Neural progenitor cell (in vitro differentiated cells): ENCODE data around the gene SALL1. TPM values are rescaled to one million over a fixed set of nuclear protein-coding genes. Genes with fewer than 3 reads are reported as not detected.

Experiments used
- DNase-seq: peaks from one replicate; pipeline ENCODE4 v3.0.0-alpha.2; 2016; ENCODE audit warnings: low spot score
- H2AFZ ChIP-seq: fragments of 200-600 bp; sonication (generic); replicated peaks from 2 replicates; pipeline ENCODE4 v1.6.1; 2016; ENCODE audit warnings: antibody characterized with exemption
- H3F3A ChIP-seq: fragments of 200-600 bp; sonication (generic); 2 replicates; pipeline ENCODE4 v1.6.1; 2016; ENCODE audit warnings: antibody characterized with exemption, low read depth
- H3K27ac ChIP-seq: fragments of 200-600 bp; sonication (generic); 2 replicates; pipeline ENCODE4 v1.5.1; 2016; ENCODE audit warnings: mild to moderate bottlenecking
- H3K27me3 ChIP-seq: fragments of 200-600 bp; sonication (generic); 2 replicates; pipeline ENCODE4 v1.6.1; 2016; ENCODE audit warnings: mild to moderate bottlenecking, moderate library complexity
- H3K36me3 ChIP-seq: fragments of 200-600 bp; sonication (generic); 2 replicates; pipeline ENCODE4 v1.5.1; 2016
- H3K4me1 ChIP-seq: fragments of 200-600 bp; sonication (generic); 2 replicates; pipeline ENCODE4 v1.6.1; 2016; ENCODE audit warnings: mixed run types
- H3K4me2 ChIP-seq: fragments of 200-600 bp; sonication (generic); 2 replicates; pipeline ENCODE4 v1.6.1; 2016
- H3K4me3 ChIP-seq: fragments of 200-600 bp; sonication (generic); 2 replicates; pipeline ENCODE4 v1.5.1; 2016
- H3K79me2 ChIP-seq: fragments of 200-600 bp; sonication (generic); 2 replicates; pipeline ENCODE4 v1.6.1; 2016; ENCODE audit warnings: low read depth
- H3K9ac ChIP-seq: fragments of 200-600 bp; sonication (generic); 2 replicates; pipeline ENCODE4 v1.6.1; 2016
- H3K9me3 ChIP-seq: fragments of 200-600 bp; sonication (generic); 2 replicates; pipeline ENCODE4 v1.5.1; 2016; ENCODE audit warnings: low read depth
- H4K20me1 ChIP-seq: fragments of 200-600 bp; sonication (generic); 2 replicates; pipeline ENCODE4 v1.6.1; 2016; ENCODE audit warnings: low read depth
- H3K27ac Mint-ChIP-seq: 3 replicates; pipeline ENCODE4 v1.8.0; 2021; ENCODE audit warnings: mixed read lengths
- H3K27me3 Mint-ChIP-seq: 2 replicates; pipeline ENCODE4 v1.8.0; 2022; ENCODE audit warnings: low read depth, mild to moderate bottlenecking, inconsistent platforms, moderate library complexity, mixed read lengths; ENCODE audit not compliant: insufficient read depth
- H3K36me3 Mint-ChIP-seq: 3 replicates; pipeline ENCODE4 v1.8.0; 2021; ENCODE audit warnings: mixed read lengths
- H3K4me1 Mint-ChIP-seq: 3 replicates; pipeline ENCODE4 v1.8.0; 2021; ENCODE audit warnings: mixed read lengths
- H3K4me3 Mint-ChIP-seq: 3 replicates; pipeline ENCODE4 v1.8.0; 2021; ENCODE audit warnings: mild to moderate bottlenecking, moderate library complexity, mixed read lengths
- H3K9me3 Mint-ChIP-seq: 3 replicates; pipeline ENCODE4 v1.8.0; 2020; ENCODE audit warnings: mixed read lengths
- EZH2 ChIP-seq: fragments of 200-600 bp; sonication (generic); IDR thresholded peaks from 2 replicates; pipeline ENCODE4 v1.6.1; 2017; ENCODE audit warnings: antibody characterized with exemption, mild to moderate bottlenecking, moderate library complexity
- EZH2phosphoT487 ChIP-seq: fragments of 200-600 bp; sonication (generic); IDR thresholded peaks from 2 replicates; pipeline ENCODE4 v1.6.1; 2017; ENCODE audit warnings: antibody characterized with exemption
- total RNA-seq: library from RNA; depleted of rRNA; stranded (reverse); fragments of >200 nt; gene quantifications from 2 replicates; pipeline ENCODE4 v1.2.3, GENCODE V29; 2015; ENCODE audit warnings: low replicate concordance
- TF ChIP-seq, protein P1 (sequence below): fragments of 200-600 bp; sonication (generic); IDR thresholded peaks from 2 replicates; pipeline ENCODE4 v1.5.1; 2017; ENCODE audit warnings: antibody characterized with exemption, mild to moderate bottlenecking

SALL1 gene
- total RNA-seq, 1 donor from 2014 or later: 50.3 TPM

- H3K4me1 Mint-ChIP-seq: peaks cover 59% of the 10 kb centered on the region
Observed at GRCh38 chr16:51147776-51148677, 3.0 kb downstream of the SALL1 start.

DNA sequence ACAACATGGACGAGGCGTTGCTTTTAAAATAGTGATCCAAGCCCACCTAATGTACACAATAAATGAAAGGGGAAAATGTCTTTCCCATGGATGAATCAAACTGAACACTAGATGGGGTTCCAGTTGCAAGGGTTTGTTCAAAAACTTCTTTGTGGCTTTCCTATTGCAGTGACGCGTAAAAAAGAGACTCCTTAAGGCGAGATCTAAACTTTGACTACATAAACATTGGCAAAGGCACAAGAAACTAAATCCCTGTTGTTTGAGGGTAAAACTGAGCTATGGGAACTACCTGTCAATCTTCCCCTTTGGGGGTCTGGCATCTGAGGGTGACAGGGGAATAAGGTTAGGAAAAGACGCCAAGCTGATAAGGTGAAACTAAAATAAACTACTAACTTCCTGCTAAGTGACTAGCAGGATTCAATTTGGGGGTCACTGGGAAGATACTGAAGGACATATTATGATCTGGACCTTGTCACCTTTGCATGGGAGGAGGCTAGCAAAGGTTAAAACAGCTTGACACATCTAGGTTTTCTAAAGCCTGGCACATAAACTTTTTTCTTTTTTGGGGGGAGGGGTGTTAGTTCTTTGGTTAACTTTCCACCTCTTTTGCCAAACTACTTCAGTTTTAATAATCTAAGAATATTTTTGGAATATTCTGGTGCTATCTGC is 4.7 kb downstream of the SALL1 start:
- H3K4me1 ChIP-seq: peaks cover 68% of the 10 kb centered on the region
- H3K4me3 ChIP-seq: peak overlapping the region; percentile 97
- peaks cover 42% of the 10 kb centered on the region for H3F3A ChIP-seq
- TF ChIP-seq, protein P1, sequence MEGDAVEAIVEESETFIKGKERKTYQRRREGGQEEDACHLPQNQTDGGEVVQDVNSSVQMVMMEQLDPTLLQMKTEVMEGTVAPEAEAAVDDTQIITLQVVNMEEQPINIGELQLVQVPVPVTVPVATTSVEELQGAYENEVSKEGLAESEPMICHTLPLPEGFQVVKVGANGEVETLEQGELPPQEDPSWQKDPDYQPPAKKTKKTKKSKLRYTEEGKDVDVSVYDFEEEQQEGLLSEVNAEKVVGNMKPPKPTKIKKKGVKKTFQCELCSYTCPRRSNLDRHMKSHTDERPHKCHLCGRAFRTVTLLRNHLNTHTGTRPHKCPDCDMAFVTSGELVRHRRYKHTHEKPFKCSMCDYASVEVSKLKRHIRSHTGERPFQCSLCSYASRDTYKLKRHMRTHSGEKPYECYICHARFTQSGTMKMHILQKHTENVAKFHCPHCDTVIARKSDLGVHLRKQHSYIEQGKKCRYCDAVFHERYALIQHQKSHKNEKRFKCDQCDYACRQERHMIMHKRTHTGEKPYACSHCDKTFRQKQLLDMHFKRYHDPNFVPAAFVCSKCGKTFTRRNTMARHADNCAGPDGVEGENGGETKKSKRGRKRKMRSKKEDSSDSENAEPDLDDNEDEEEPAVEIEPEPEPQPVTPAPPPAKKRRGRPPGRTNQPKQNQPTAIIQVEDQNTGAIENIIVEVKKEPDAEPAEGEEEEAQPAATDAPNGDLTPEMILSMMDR: peak; percentile 39
- TF ChIP-seq EZH2phosphoT487 (no peak), EZH2 (no peak)
- Mint-ChIP-seq H3K4me3 (peak overlapping the region; percentile 63), H3K27me3 (peaks cover 9% of the 10 kb centered on the region), H3K9me3 (no peaks in the 10 kb centered on the region), H3K36me3 (peaks cover 4% of the 10 kb centered on the region), H3K4me1 (peaks cover 76% of the 10 kb centered on the region), H3K27ac (peak overlapping the region; percentile 25)
- peak; percentile 44 for DNase-seq
- H3K27ac ChIP-seq: peak overlapping the region; percentile 28
- H3K9ac ChIP-seq: peak overlapping the region; percentile 9
- peaks cover 83% of the 10 kb centered on the region for H4K20me1 ChIP-seq
- peaks cover 4% of the 10 kb centered on the region for H3K36me3 ChIP-seq
- peak overlapping the region; percentile 98 for H3K4me2 ChIP-seq
- no peak overlapping the region for H2AFZ ChIP-seq
- no peaks in the 10 kb centered on the region for H3K27me3 ChIP-seq
- peaks cover 100% of the 10 kb centered on the region for H3K79me2 ChIP-seq
- no peaks in the 10 kb centered on the region for H3K9me3 ChIP-seq

More at GRCh38 chr16:51147776-51148677, 3.0 kb downstream of the SALL1 start:
- Histone ChIP-seq H3K27me3 (no peaks in the 10 kb centered on the region), H4K20me1 (peaks cover 67% of the 10 kb centered on the region), H3K4me3 (peak overlapping the region; percentile 97), H3K4me2 (peak overlapping the region; percentile 98), H3K27ac (peak overlapping the region; percentile 97), H3K9ac (peak overlapping the region; percentile 86), H3K36me3 (peaks cover 4% of the 10 kb centered on the region), H3K4me1 (peaks cover 52% of the 10 kb centered on the region), H2AFZ (no peak overlapping the region), H3K9me3 (no peaks in the 10 kb centered on the region), H3F3A (peaks cover 54% of the 10 kb centered on the region), H3K79me2 (peaks cover 92% of the 10 kb centered on the region)
- Mint-ChIP-seq H3K36me3 (no peaks in the 10 kb centered on the region), H3K9me3 (no peaks in the 10 kb centered on the region), H3K27me3 (peaks cover 6% of the 10 kb centered on the region), H3K4me3 (peak overlapping the region; percentile 97), H3K27ac (no peak overlapping the region)
- peak; percentile 27 for DNase-seq
- TF ChIP-seq, protein P1: no peak
- TF ChIP-seq EZH2phosphoT487 (no peak), EZH2 (no peak)

- H3K9ac ChIP-seq: no peak overlapping the region
- peaks cover 35% of the 10 kb centered on the region for H3F3A ChIP-seq
- H3K27me3 ChIP-seq: no peaks in the 10 kb centered on the region
- Mint-ChIP-seq H3K4me3 (peak overlapping the region; percentile 22), H3K36me3 (peaks cover 22% of the 10 kb centered on the region), H3K9me3 (peaks cover 9% of the 10 kb centered on the region), H3K4me1 (peaks cover 81% of the 10 kb centered on the region), H3K27ac (no peak overlapping the region), H3K27me3 (peaks cover 4% of the 10 kb centered on the region)
- H3K9me3 ChIP-seq: no peaks in the 10 kb centered on the region
- peaks cover 68% of the 10 kb centered on the region for H3K4me1 ChIP-seq
- peaks cover 100% of the 10 kb centered on the region for H3K79me2 ChIP-seq
- H3K4me3 ChIP-seq: peak overlapping the region; percentile 97
- TF ChIP-seq, protein P1: no peak
- TF ChIP-seq EZH2phosphoT487 (no peak), EZH2 (no peak)
- H3K27ac ChIP-seq: peak overlapping the region; percentile 49
- no peak overlapping the region for H2AFZ ChIP-seq
- DNase-seq: no peak
- peaks cover 100% of the 10 kb centered on the region for H4K20me1 ChIP-seq
- H3K4me2 ChIP-seq: peak overlapping the region; percentile 98
- peaks cover 10% of the 10 kb centered on the region for H3K36me3 ChIP-seq
Observed at GRCh38 chr16:51144203-51144602, 6.9 kb downstream of the SALL1 start.
